ENCODE data around the gene P2RY4. TPM values are rescaled to one million over a fixed set of nuclear protein-coding genes. Genes with fewer than 3 reads are reported as not detected.
"Not testable (repeated sequence)": the region's sequence is repeated elsewhere in the genome, so short reads cannot be mapped to it uniquely, and the experiment has no call there.

Gene P2RY4
- total RNA-seq, 1 experiment from 2014 or later, result not detected

- no peak for DNase-seq (ENCODE audit: low read depth, low spot score)
- in situ Hi-C loops (cut with HindIII; ENCODE audit: low pct_unique_long_range_greater_than_20kb, low sequenced_read_pairs), result no loop called here
These were observed 6.5 kb downstream of the P2RY4 start for GRCh38 chrX:70253377-70254062.

GRCh38 chrX:70252491-70252890, 7.5 kb downstream of the P2RY4 start:
- in situ Hi-C loops (cut with HindIII; ENCODE audit: low pct_unique_long_range_greater_than_20kb, low sequenced_read_pairs), result no loop called here
- DNase-seq (ENCODE audit: low read depth, low spot score), result no peak

DNA sequence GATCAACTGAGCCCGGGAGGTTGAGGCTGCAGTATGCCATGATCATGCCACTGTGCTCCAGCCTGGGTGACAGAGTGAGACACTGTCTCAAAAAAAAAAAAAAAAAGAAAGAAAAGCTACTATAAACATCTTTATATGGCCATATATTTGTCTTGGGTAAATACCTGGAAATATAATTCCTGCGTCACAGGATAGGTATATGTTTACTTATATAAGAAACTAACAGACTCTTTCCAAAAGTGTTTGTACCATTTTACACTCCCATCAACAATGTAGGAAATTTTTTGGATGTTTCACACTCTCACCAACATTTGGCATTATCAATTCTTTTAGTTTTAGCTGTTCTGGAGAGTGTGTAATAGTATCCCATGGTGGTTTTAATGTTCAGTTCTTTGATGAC, 12.8 kb downstream of the P2RY4 start:
- no peak for DNase-seq (ENCODE audit: low read depth, low spot score)
- in situ Hi-C loops (cut with HindIII; ENCODE audit: low pct_unique_long_range_greater_than_20kb, low sequenced_read_pairs), result no loop called here

DNA sequence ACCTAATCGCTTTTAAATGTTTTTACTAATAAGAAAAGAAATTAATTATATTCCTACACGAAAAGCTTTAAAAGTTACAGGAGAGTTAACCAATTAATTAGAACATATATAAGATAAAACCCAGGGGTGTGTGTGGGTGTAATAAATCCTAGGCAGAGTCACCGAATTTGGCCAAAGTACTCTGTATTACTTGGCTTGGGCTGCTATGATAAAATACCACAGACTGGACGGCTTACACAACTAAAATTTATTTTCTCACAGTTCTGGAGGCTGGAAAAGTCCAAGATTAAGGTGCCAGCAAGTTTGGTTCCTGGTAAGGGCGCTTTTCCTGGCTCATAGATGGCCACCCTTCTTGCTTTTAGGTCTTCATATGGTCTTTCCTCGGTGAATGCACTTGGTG, 15.1 kb downstream of the P2RY4 start:
- no peak for DNase-seq (ENCODE audit: low read depth, low spot score)
- in situ Hi-C loops (cut with HindIII; ENCODE audit: low pct_unique_long_range_greater_than_20kb, low sequenced_read_pairs), result no loop called here

DNA sequence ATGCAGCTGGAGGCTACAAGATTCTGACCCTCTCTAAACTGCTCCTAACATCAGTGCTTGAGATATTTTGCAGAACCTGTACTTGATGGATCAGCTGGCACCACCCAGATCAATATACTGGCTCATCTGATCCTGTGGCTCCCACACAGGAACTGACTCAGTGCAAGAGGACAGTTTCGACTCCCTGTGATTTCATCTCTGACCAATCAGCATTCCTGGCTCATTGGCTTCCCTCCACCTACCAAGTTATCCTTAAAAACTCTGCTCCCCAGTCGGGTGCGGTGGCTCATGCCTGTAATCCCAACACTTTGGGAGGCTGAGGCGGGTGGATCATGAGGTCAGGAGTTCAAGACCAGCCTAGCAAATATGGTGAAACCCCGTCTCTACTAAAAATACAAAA, 16.4 kb downstream of the P2RY4 start:
- DNase-seq (ENCODE audit: low read depth, low spot score); in situ Hi-C loops (cut with HindIII; ENCODE audit: low pct_unique_long_range_greater_than_20kb, low sequenced_read_pairs): not testable (repeated sequence)

- DNase-seq (ENCODE audit: low read depth, low spot score), result no peak
- in situ Hi-C loops (cut with HindIII; ENCODE audit: low pct_unique_long_range_greater_than_20kb, low sequenced_read_pairs), result no loop called here
These were observed 18.5 kb downstream of the P2RY4 start for GRCh38 chrX:70241501-70241900.

GRCh38 chrX:70240751-70241150, 19.3 kb downstream of the P2RY4 start:
- no peak for DNase-seq (ENCODE audit: low read depth, low spot score)
- in situ Hi-C loops (cut with HindIII; ENCODE audit: low pct_unique_long_range_greater_than_20kb, low sequenced_read_pairs), result no loop called here

DNA sequence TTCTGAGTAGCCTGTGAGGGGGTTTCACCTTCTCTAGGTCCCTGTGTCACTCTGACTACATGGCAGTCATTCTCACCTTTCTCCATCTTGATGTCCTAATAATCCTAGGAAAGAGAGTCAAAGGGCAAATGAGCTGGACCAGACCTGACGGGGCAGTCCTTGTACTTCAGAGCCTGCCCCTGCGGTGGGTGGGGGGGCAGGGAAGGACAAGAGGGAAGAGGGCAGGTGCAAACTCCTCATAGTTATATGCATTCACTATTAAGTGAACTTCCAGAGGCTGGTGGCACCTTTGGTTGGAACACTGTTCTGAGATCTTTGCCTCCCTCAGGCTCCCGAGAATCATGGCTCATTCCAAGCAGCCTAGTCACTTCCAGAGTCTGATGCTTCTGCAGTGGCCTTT, 25.6 kb downstream of the P2RY4 start, which contains the start of gene AWAT1:
TSS of gene AWAT1 (plus strand) at position 301 of the 400 bp plus-strand sequence. CDS start at position 342, 41 bp downstream.
- in situ Hi-C loops (cut with HindIII; ENCODE audit: low pct_unique_long_range_greater_than_20kb, low sequenced_read_pairs), result no loop called here
- no peak for DNase-seq (ENCODE audit: low read depth, low spot score)

DNA sequence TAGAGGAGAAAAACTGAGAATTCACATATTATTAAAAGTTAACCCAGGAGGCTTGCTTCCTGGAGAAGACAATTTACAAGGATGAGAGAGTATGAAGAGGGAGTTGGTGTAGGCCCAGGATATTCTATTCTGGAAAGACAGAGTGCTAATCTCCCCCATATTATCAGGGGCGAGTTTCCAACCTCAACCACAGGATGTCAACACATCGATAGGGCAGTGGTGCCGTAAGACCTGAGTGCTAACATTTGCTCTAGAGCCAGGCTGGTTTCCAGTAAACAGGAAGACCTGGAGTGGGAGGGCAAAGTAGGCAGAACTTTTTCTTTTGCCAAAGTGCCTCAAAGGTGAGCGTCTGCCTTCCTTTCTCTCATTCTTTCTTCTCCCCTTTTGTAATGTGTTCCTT, 28.3 kb downstream of the P2RY4 start:
- no peak for DNase-seq (ENCODE audit: low read depth, low spot score)

DNA sequence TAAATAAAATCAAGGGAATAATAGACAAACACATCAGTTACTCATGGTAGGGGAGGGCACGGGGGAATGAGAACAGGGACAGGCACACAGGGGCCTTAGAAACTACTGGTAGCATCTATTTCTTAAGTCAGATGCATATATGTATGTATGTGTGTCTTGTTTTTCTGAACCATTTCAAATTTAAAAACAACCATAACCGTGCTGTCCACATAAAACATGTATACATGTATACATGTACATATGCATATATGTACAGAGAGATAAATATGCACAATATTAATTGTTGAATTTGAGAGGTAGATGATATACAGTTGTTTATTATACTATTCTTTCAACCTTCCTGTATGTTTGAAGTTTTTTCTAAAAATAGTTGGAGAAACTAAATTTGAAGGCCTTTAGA, 33.3 kb downstream of the P2RY4 start:
- no peak for DNase-seq (ENCODE audit: low read depth, low spot score)
- in situ Hi-C loops (cut with HindIII; ENCODE audit: low pct_unique_long_range_greater_than_20kb, low sequenced_read_pairs), result no loop called here

More for the DNA sequence above, 28.3 kb downstream of the P2RY4 start:
- in situ Hi-C loops (cut with HindIII; ENCODE audit: low pct_unique_long_range_greater_than_20kb, low sequenced_read_pairs), result no loop called here

- in situ Hi-C loops (cut with HindIII; ENCODE audit: low pct_unique_long_range_greater_than_20kb, low sequenced_read_pairs), result no loop called here
- no peak for DNase-seq (ENCODE audit: low read depth, low spot score)
These were observed 34.0 kb downstream of the P2RY4 start for GRCh38 chrX:70226048-70226447.

GRCh38 chrX:70219938-70220764, 39.9 kb downstream of the P2RY4 start:
- in situ Hi-C loops (cut with HindIII; ENCODE audit: low pct_unique_long_range_greater_than_20kb, low sequenced_read_pairs), result no loop called here
- no peak for DNase-seq (ENCODE audit: low read depth, low spot score)

DNA sequence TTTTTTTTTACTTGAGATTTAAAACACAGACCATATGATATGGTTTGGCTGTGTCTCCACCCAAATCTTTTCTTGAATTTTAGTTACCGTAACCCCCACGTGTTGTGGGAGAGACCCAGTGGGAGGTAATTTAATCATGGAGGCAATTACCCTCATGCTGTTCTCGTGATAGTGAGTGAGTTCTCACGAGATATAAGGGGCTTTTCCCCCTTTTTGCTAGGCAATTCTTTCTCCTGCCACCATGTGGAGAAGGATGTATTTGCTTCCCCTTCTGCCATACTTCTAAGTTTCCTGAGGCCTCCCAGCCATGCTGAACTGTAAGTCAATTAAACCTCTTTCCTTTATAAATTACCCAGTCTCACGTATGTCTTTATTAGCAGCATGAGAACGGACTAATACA, 50.4 kb downstream of the P2RY4 start:
- DNase-seq (ENCODE audit: low read depth, low spot score), result peak; percentile 42
- in situ Hi-C loops (cut with HindIII; ENCODE audit: low pct_unique_long_range_greater_than_20kb, low sequenced_read_pairs), result not testable (repeated sequence)

DNA sequence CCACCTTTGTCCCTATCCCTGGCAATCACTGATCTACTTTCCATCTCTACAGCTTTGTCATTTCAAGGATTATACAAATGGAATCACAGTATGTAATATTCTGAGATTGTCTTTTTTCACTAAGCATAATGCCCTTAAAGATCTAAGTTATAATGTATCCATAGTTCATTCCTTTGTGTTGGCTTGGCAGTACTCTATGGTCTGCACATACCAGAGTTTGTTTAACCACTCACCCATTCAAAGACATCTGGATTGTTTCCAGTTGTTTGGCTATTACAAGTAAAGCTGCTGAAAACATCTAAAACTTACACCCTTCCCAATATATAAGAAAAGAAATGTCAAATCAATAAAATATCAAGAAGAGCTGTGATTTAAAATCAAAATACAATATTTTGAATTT, 51.5 kb downstream of the P2RY4 start:
- DNase-seq (ENCODE audit: low read depth, low spot score), result no peak
- in situ Hi-C loops (cut with HindIII; ENCODE audit: low pct_unique_long_range_greater_than_20kb, low sequenced_read_pairs), result no loop called here

Small RNA genes within 50 kb of the gene (small RNA-seq; reads per million reads assigned to genes)
- 0 to 0.14 reads per million in 2 experiments for gene RNA5SP507

Other genes with a start within 250 kb of the P2RY4 start
- not detected in 2 replicates for gene AWAT2, start 210.3 kb downstream of the P2RY4 start, total RNA-seq (2014; rRNA removed; shearing (Covaris generic))
- gene OTUD6A, start 197.7 kb downstream of the P2RY4 start, total RNA-seq (2014; rRNA removed; shearing (Covaris generic)), result not detected in 2 replicates
- 148 and 154 TPM in 2 replicates for gene IGBP1, start 126.8 kb downstream of the P2RY4 start, total RNA-seq (2014; rRNA removed; shearing (Covaris generic))
- gene DGAT2L6, start 82.7 kb downstream of the P2RY4 start, total RNA-seq (2014; rRNA removed; shearing (Covaris generic)), result 0.13 TPM in 1 of 2 replicates, not detected in the other
- gene AWAT1, start 25.5 kb downstream of the P2RY4 start, total RNA-seq (2014; rRNA removed; shearing (Covaris generic)), result not detected in 2 replicates
- gene ARR3, start 8.1 kb upstream of the P2RY4 start, total RNA-seq (2014; rRNA removed; shearing (Covaris generic)), result not detected in 2 replicates
- not detected in 2 replicates for gene RAB41, start 22.0 kb upstream of the P2RY4 start, total RNA-seq (2014; rRNA removed; shearing (Covaris generic))
- gene PDZD11, start 29.7 kb upstream of the P2RY4 start, total RNA-seq (2014; rRNA removed; shearing (Covaris generic)), result 110 and 111 TPM in 2 replicates
- 18.2 and 19.1 TPM in 2 replicates for gene KIF4A, start 29.9 kb upstream of the P2RY4 start, total RNA-seq (2014; rRNA removed; shearing (Covaris generic))
- not detected in 2 replicates for gene GDPD2, start 163.1 kb upstream of the P2RY4 start, total RNA-seq (2014; rRNA removed; shearing (Covaris generic))
- gene DLG3, start 184.6 kb upstream of the P2RY4 start, total RNA-seq (2014; rRNA removed; shearing (Covaris generic)), result 0.64 and 2.5 TPM in 2 replicates